ENCODE data around the gene TSKS. TPM values are rescaled to one million over a fixed set of nuclear protein-coding genes. Genes with fewer than 3 reads are reported as not detected.

TSKS gene
- total RNA-seq, 1 experiment from 2014 or later, result 0.48 TPM

- TF ChIP-seq ARID4B (CRISPR knock-in tag; IDR thresholded peaks at IDR 0.05; ENCODE audit: borderline replicate concordance) (no peak), ZNF425 (CRISPR knock-in tag; conservative IDR thresholded peaks at IDR 0.05) (no peak), USF1 (CRISPR knock-in tag; IDR thresholded peaks at IDR 0.05) (no peak), ESRRA (CRISPR knock-in tag; IDR thresholded peaks at IDR 0.05; ENCODE audit: borderline replicate concordance) (no peak)
Measured at GRCh38 chr19:49802836-49803528, 39.9 kb upstream of the TSKS start (continued).

GRCh38 chr19:49801966-49802661, 39.0 kb upstream of the TSKS start:
- ChIA-PET POLR2A (interaction anchor here (1.0 to 1.5 kb wide), 3 partner anchors 11 to 64 kb away, joined by 3 to 5 read pairs (median 3); no protein-coding TSS in a partner anchor), CTCF (interaction anchor here (0.6 to 1.5 kb wide), 12 partner anchors 11 to 338 kb away, joined by 3 to 11 read pairs (median 5); partner anchors contain the start of genes AP2A1, CPT1C, FUZ and PTOV1)
- no peaks in the 10 kb centered on the region for H3K9me3 Mint-ChIP-seq
- H3K27ac Mint-ChIP-seq, result peak overlapping the region; percentile 80
- peak; percentile 83 for ATAC-seq
- H3K4me1 Mint-ChIP-seq, result peaks cover 19% of the 10 kb centered on the region
- DNase-seq (ENCODE audit: low spot score), result peak; percentile 83
- peaks cover 19% of the 10 kb centered on the region; the same call in 1 of the 2 replicates for H3K36me3 Mint-ChIP-seq
- TF ChIP-seq ZNF121 (CRISPR knock-in tag; IDR thresholded peaks at IDR 0.05) (no peak), SP1 (CRISPR knock-in tag; conservative IDR thresholded peaks at IDR 0.05) (0 out of 2 replicates have a peak, but pooled peaks have one; percentile 33), NFYB (CRISPR knock-in tag; conservative IDR thresholded peaks at IDR 0.05; ENCODE audit: low read depth) (peak; percentile 92), NFE2L1 (CRISPR knock-in tag; IDR thresholded peaks at IDR 0.05) (peak; percentile 41; the same call in 1 of the 2 replicates), PRDM15 (CRISPR knock-in tag; IDR thresholded peaks at IDR 0.05) (peak; percentile 62)
- no peaks in the 10 kb centered on the region for H3K27me3 Mint-ChIP-seq (ENCODE audit: low read depth)
- peak overlapping the region; percentile 65 for H3K4me3 Mint-ChIP-seq

Data from WTC11 (cell line).